Hematopoietic multipotent progenitor cell treated with erythropoietin and hydrocortisone succinate and interleukin-3 and kit ligand, for 8 days (in vitro differentiated cells): ENCODE data around the gene CDC40.

Experiments
- DNase-seq: peaks from one replicate; pipeline ENCODE4 v3.0.0-alpha.2; 2015

The CDC40 gene

DNA sequence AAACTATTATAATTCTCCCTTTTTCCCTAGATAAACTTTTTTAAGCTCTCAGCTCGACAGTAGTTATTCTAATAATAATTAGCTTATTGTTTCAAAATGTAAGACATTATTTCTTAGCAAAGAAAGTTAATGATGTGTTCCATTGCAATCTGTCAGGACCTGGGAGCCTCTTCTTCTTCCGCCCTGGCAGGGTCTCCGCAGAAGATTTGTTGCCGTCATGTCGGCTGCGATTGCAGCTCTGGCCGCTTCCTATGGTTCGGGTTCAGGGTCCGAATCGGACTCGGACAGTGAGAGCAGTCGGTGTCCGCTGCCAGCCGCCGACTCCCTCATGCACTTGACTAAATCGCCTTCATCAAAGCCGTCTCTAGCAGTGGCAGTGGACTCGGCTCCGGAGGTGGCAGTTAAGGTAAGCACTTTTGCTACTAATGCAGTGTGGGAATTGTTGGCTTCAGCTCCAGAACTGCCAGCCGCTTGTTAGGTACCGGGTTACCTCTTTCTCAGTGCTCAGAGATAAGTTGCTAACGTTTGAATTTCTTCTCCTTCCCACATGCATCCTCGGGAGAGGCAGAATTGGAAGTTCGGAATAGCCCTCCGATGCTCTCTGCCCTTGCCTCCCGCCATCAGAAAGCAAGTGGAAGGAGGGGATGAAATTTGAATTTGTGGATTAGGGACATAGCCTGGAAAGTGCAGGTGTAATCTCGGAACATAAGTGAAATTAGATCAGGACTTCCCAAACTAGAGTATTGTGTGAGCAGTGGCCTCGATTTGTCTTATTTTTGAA, at the start of gene CDC40:
CDC40 (plus strand) TSS at position 200 of the 781 bp plus-strand sequence; CDS start at position 218, 18 bp downstream.
- no peak for DNase-seq

GRCh38 chr6:110137924-110138887, 42.0 kb upstream of the CDC40 start:
- DNase-seq = no peak

DNA sequence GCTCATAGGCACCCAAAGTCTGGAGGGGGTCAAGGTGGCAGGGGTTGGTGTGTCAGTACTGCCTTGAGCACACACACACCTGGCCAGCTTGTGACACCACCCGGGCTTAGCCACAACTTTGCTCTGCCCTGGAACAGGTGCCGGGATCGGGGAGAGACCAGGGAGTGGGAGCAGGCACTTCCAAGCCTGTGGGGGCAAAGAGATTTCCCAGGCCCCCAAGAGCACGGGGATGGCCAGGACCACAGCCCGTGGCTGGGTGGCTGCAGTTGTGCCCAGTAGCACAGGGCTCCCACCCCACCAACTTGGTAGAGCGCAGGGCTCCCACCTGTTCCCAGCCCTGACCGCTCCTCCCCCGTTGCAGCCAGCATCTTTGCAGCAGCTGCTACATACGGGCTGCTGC, 41.2 kb upstream of the CDC40 start:
- no peak for DNase-seq

- DNase-seq = no peak
Observed at GRCh38 chr6:110140650-110141049, 39.6 kb upstream of the CDC40 start.

DNA sequence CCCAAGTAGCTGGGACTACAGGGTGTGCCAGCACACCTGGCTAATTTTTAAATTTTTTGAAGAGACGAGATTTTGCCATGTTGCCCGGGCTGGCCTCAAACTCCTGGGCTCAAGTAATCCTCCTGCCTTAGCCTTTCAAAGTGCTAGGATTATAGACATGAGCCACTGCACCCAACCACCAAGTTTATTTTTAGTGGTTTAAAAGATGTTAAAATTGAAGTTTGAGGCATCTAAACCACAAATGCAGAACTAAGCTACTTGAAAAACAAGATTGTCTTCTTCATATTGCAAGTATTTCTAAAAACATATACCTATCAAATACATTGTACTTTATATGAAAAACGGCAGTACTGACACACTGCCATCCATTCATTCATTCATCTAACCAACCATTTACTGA, 32.4 kb upstream of the CDC40 start:
- DNase-seq = no peak

DNA sequence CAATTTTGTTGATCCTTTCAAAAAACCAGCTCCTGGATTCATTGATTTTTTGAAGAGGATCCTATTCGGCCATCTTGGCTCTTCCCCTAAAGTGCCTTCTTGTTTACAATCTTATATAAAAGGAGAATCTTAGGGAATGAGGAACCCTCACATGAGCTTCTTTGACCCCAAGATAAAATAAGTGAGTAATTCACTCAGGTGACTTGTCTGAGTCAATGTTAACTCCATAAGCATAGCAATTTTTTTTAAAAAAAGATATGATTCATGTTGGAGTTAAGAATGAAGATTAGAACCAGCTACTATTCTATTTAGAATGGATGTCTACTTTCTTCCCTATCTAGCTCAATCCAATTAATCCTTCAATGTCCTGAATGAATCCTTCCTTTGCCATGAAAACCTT, 21.7 kb upstream of the CDC40 start:
- no peak for DNase-seq

GRCh38 chr6:110170081-110170480, 10.1 kb upstream of the CDC40 start:
- no peak for DNase-seq

DNA sequence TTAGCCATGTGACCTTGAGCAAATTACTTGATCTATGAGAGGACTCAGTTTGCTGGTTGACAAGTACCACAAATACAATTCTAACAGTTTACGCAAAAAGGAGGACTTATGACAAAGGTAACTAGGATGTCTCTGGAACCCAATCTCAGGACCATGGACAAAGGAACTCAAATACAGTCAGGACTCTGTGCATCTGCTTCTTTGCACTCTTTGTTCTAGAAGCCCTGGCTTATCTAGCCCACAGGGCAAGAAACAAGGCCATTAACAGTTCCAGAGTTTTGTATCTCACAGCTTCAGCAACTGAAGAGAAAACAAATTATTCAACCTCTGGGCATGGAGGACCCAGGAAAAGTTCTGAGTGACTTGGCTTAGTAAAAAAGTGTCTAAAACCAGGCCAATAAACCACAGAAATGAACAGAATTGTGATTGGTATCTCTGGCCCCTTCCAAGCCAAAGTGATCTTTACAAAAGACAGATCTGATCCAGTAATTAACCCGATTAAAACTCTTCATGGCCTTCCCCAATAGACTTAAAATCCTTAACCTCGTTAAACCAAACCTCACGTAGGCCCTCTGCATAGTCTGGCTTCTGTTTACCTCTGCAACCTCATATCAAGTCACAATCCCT, 6.6 kb upstream of the CDC40 start:
- peak; percentile 30 for DNase-seq

DNA sequence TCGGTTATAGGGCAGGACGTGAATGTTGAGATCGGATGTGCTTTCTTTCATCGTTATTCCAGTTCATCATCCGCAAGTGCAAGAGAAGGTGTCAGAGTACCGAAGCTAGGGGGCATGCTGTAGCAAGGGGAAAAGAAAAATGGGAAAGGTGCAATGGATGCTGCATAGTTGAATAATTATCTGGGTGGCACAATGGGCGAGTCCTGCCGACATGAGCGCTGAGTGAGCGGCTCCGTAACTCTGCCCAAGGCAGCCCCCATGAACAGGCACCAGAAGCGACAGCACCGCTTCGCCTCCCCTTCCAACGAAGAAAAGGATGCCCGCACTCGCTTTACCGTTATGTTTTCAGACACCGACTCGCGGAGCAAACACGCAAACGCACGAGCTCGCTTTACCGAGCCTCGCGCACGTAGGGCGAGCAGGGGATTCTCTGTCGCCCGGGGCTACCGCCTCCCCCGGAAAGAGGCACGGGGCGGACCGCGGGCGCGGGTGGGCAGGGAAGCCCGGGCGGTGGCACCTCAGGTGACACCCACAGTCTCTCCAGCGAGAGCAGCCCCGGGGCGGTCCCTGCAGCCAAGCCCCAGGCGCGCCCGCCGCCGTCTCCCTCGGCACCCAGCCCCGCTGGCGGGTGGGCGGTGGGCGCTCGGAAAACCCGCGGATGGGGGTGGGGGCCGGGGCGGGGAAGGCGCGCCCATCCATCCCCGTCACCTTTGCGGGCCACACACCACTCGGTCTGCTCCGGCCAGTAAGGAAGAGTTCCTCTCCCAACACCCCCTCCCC, 1.4 kb upstream of the CDC40 start:
- peak; percentile 81 for DNase-seq

- peak; percentile 98 for DNase-seq
Observed at GRCh38 chr6:110179406-110180227, 610 bp upstream of the CDC40 start, which contains the start of gene WASF1. Gene WASF1, minus strand, starts transcription at chr6:110179670. Its CDS starts 52,069 bp downstream, at chr6:110127601.

DNA sequence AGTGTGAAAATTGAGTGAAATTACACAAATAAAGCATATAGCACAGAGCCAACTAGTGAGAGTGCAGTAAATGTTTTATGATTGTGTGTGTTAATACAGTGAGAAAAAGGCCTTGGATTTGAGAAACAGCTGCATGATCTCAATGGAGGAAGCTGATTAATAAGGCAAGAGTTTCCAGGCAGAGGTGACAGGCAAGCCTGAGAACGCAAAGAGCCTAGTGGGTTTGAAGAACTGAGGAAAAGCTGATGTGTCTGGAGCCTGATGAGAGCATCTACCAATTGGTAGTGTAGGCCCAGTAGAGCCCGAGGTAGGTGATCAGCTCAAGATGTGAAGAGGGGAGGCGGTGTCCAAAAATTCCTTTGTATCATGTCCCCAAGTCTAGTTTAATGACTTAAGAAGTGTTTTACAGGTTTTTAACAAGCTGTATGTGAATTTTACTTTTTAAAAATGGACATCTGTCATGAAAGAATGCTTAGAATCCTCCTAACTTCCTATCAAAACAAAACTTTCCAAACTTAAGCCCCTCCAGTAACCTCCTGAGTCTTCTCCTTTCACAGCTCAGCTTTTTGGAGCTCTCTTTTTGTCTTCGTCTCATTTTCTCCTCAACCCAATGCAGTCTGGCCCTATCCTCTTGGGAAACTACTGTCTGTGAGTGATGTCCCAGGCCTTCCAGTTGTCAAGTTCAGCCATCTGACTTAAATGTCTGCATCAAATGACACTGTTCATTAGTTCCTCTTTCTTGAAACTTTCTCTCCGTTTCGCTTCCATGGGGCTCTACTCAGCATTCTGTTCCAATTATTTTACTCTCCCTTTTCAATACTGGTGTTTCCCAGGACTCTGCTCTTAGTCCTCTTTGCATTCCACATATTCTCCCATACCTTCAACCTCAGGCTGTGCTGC, 1.2 kb downstream of the CDC40 start:
- peak; percentile 37 for DNase-seq

GRCh38 chr6:110183292-110183885, 3.2 kb downstream of the CDC40 start:
- no peak for DNase-seq

DNA sequence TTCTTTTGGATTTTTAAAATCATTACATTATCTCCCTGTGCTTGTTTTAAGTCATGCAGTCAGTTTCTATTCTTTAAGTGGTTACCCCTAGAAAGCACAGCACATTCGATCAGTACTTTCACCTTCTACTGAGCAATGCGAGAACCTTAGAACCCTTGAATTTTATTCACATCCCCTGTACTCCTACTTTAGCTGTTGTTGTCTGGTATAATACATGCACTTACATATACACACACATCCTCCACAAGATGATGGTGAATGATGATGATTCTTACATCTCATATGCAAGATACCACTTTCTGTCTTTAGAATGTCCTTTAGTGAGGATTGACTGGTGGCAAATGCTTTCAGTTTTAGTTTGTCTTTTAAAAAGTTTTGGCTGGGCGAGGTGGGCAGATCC, 5.7 kb downstream of the CDC40 start:
- DNase-seq = no peak

DNA sequence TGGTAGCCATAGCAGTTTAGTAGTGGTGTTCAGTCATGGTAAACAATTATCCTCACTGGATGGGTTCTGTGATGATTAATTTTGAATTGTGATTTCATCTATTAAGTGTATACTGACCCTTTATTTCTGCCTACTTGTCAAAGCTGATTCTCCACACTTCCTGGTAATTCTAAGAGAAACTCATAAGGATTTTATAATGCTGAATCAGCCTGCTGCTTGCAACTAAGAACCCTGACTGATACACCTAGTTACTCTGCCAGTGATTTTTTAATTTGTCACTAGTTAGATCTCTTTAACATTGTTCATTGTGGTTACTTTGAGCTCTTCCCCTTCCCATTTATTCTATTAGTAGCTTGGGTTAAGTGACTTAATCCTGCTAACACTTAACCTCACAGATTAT, 8.6 kb downstream of the CDC40 start:
- no peak for DNase-seq

- no peak for DNase-seq
Observed at GRCh38 chr6:110190726-110191125, 10.5 kb downstream of the CDC40 start.

- DNase-seq = no peak
Observed at GRCh38 chr6:110191477-110191876, 11.2 kb downstream of the CDC40 start.

- no peak for DNase-seq
Observed at GRCh38 chr6:110195639-110196038, 15.4 kb downstream of the CDC40 start.

- no peak for DNase-seq
Observed at GRCh38 chr6:110196874-110197273, 16.6 kb downstream of the CDC40 start.

DNA sequence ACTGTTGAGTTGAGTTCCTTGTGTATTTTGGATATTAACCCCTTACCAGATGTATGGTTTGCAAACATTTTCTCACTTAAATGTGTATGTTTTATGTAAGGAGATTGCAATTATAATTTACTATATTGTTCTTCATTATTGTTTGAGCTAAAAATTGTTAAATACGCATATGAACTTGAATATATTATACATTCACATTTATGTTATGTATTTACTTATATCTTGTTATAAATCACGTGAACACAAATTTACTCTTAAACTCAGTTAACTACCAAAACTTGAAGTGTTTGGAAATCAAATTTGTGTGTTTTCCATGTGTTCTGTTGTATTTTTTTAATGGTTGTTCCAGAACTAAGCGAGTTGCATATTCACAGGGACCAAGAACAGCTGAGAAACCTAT, 18.3 kb downstream of the CDC40 start:
- DNase-seq = no peak
